ENCODE measurements around the gene CTAGE1.

DNA sequence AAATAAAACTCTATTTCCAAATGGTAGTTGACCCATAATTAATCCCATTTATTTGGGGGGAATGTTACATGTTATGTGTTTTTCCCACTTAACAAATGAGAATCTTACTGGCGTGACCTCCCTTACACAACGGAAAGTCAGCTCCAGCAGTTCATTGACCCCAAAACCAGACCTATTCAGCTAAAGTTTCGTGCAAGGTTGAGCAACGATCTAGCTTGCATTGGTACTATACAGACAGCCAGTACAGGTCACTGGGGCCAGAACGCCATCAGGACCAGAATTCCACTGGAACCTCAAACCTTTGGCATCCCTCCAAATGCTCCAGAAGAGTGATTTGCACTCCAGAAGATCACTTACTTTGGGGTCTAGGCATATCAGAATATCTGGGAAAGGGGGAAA, 6.8 kb upstream of the CTAGE1 start:
- TF ChIP-seq, protein P1, sequence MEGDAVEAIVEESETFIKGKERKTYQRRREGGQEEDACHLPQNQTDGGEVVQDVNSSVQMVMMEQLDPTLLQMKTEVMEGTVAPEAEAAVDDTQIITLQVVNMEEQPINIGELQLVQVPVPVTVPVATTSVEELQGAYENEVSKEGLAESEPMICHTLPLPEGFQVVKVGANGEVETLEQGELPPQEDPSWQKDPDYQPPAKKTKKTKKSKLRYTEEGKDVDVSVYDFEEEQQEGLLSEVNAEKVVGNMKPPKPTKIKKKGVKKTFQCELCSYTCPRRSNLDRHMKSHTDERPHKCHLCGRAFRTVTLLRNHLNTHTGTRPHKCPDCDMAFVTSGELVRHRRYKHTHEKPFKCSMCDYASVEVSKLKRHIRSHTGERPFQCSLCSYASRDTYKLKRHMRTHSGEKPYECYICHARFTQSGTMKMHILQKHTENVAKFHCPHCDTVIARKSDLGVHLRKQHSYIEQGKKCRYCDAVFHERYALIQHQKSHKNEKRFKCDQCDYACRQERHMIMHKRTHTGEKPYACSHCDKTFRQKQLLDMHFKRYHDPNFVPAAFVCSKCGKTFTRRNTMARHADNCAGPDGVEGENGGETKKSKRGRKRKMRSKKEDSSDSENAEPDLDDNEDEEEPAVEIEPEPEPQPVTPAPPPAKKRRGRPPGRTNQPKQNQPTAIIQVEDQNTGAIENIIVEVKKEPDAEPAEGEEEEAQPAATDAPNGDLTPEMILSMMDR (IDR thresholded peaks at IDR 0.05) = no peak
- no peak for TF ChIP-seq POLR2AphosphoS5 (IDR thresholded peaks at IDR 0.05)
